GM20000 (cell line): ENCODE results near the gene IFI16.
"Not testable (repeated sequence)": the region's sequence is repeated elsewhere in the genome, so short reads cannot be mapped to it uniquely, and the experiment has no call there.

ENCODE experiments used
- DNase-seq: peaks from one replicate; pipeline ENCODE4 v3.0.0; 2012; ENCODE audit warnings: low spot score
- CTCF ChIP-seq: IDR thresholded peaks from 2 replicates; pipeline ENCODE4 v1.5.1; 2012; ENCODE audit warnings: mild to moderate bottlenecking, control low read depth; ENCODE audit errors: extremely low read depth, missing control alignments

Gene IFI16

DNA sequence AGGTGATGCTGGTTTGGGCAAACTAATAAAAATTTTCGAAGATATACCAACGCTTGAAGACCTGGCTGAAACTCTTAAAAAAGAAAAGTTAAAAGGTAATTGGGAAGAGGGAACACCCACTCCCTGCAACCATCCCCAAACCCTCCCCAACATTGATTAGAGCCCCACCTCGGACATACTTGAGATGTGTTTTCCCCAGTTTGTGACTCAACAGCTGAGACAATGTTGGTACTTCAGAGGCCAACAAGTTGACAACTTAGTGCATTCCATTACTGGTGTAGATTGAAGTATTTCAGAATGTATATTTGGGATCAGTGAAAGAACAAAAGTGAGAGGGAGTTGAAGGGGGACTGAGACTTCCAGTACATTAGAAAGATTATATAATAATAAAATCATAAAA is 5.1 kb downstream of the IFI16 start:
- no peak for TF ChIP-seq CTCF
- no peak for DNase-seq

- peak; percentile 63 for DNase-seq
- no peak for TF ChIP-seq CTCF
Measured at GRCh38 chr1:159015440-159015909, 5.8 kb downstream of the IFI16 start.

GRCh38 chr1:159023723-159024122 is 14.0 kb downstream of the IFI16 start:
- DNase-seq = no peak

DNA sequence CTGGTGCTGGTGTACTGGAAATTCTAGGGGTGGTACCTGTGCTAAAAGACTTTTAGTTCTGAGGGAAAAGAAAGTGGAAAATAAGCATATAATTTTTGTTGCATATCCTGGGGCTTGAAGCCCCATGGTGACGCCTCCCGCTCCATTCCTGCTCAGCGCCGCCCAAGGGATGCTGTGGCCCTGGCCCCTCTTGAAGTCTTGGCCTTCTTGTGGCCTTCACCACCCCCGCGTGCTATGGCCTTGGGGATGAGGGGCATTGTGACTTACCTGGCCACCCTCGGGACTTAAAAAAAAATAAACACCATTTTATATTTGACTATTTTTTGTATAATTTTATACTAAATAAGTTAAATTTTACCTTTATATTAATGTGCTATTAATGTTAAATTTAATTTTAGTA is 15.3 kb downstream of the IFI16 start:
- no peak for DNase-seq
- no peak for TF ChIP-seq CTCF

More at GRCh38 chr1:159023723-159024122, 14.0 kb downstream of the IFI16 start:
- no peak for TF ChIP-seq CTCF

DNA sequence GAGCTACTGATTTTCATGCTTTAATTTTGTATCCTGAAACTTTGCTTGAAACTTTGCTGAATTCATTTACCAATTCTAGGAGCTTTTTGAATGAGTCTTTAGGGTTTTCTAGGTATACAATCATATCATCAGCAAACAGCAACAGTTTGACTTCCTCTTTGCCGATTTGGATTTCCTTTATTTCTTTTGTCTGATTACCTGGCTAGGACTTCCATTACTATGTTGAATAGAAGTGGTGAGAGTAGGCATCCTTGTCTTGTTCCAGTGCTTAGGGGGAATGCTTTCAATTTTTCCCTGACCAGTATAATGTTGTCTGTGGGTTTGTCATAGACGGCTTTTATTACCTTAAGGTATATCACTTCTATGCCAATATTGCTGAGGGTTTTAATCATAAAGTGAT is 17.1 kb downstream of the IFI16 start:
- DNase-seq = not testable (repeated sequence)

DNA sequence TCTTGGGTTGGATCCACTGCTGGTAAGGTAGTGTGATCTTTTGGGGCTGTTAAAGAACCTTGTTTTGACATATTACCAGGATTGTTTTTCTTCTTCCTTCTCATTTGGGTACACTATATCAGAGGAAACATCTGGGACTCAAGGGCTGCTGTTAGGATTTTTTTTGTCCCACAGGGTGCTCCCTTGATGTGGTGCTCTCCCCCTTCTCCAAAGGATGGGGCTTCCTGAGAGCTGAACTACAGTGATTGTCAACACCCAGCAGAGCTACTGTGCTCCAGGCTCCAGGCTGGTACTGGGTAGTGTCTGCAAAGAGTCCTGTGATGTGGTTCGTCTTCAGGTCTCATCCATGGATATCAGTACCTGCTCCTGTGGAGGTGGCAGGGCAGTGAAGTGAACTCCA is 20.6 kb downstream of the IFI16 start:
- no peak for DNase-seq
- no peak for TF ChIP-seq CTCF

DNA sequence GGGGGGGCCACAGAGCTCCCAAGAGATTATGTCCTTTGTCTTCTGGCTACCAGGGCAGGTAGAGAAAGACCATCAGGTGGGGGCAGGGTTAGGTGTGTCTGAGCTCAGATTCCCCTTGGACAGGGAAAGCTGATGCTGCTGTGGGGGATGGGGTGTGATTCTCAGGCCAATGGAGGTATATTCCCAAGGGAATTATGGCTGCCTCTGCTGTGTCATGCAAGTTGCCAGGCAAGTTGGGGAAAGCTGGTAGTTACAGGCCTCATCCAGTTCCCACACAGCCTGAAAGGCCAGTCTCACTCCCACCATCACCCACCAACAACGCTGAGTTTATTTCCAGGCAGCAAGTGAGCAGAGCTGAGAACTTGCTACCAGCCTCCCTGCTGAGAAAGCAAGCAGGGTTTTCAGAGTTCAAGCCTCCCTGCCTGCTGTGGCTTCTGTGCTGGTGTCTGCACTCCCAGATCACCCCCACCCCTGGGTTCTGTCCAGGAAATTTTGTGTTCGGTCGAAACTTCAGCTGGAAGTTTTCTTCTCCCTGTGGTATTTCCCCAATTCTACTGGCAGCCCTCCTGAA is 21.3 kb downstream of the IFI16 start:
- TF ChIP-seq CTCF = no peak
- DNase-seq = no peak

GRCh38 chr1:159040206-159040605 is 30.5 kb downstream of the IFI16 start:
- TF ChIP-seq CTCF = no peak
- DNase-seq = no peak
